MM.1S (cell line): ENCODE measurements around the gene DNAJB1.

ENCODE experiments used
- CTCF ChIP-seq: fragments of 300-600 bp; sonication (generic); IDR thresholded peaks from 2 replicates; pipeline ENCODE4 v1.5.1; 2016; ENCODE audit warnings: antibody characterized with exemption, low read length, mixed read lengths
- EZH2 ChIP-seq: fragments of 300-600 bp; sonication (generic); optimal IDR thresholded peaks from 2 replicates; pipeline ENCODE3; 2017; ENCODE audit warnings: low read depth, mild to moderate bottlenecking, antibody characterized with exemption, low read length, mixed read lengths
- EZH2phosphoT487 ChIP-seq: fragments of 300-600 bp; sonication (generic); IDR thresholded peaks from 2 replicates; pipeline ENCODE4 v1.6.1; 2018; ENCODE audit warnings: antibody characterized with exemption, low read length

DNA sequence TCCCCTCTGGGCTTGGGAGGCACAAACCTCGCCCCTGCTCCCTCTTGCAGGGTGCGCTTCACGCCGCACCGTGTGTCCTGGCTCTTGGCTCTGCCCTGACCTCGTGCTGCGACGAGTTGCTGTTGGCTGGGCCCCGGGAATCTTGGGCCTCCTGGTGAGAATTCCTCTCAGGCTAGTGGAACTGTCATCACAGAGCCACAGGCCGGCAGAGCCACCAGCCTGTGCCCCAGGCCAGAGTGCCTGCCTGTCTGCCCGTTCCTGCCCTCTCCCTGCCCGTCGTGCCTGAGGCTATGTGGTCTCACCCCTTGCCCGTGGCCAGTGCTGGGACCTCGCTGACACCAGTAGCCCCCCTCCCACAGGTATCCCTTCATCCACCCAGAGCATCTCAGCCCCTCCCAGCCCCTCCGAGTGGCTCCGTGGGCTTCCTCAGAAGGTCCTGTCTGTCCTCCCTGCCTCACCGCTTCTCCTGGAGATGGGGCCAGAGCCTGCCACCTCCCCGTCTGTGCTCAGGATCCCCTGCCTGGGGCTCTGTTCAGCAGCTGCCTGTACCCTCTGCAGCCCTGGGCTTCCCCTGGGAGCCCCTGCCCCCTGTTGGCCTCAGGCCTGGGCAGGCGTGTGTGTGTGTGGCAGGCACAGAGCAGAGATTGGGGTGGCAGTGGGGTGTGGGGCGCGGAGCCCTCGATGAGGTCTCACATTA lies 40.3 kb upstream of the DNAJB1 start:
- TF ChIP-seq CTCF = no peak
- no peak for TF ChIP-seq EZH2
- no peak for TF ChIP-seq EZH2phosphoT487
